ENCODE measurements around the gene FCHSD2. TPM values are rescaled to one million over a fixed set of nuclear protein-coding genes. Genes with fewer than 3 reads are reported as not detected.

FCHSD2 gene
- total and polyA plus RNA-seq, 2 of the 8 experiments (the other 6 are each of a cell fraction or from before 2014, with no cell fraction given), result 4.1 to 7.8 TPM

DNA sequence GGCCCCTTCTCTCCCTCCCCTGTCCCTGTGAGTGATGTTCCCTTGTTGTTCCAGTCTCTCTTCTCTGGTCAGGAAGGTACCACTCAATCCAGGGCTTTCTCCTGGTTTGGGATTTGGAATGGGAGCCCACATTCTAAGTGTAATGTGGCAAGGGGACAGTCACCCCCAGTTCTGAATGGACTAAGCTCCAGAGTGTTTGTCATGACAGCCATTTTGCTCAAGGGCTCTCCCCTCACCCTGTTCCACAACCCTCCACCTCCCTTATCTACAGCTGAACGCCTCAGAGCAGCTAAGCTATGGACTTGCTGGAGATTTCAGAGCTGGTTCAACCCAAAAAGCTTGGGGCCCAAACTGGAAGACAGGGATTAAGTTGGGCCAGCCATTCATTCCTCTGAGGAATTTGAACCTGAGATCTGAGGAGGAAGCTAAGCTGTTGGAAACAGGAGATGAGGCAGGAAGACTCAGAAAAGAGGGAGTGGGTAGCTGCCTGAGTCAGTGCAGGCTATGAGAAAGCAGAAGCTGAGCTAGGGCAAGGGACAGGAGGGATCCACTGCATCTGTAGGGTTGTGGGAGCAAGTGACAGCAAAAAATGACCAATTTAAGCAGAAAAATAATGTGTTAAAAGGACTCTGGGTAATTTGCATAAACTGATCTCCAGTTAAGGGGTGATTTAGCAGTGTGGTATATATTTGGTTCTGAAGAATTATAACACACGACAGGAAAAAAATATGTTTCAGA is 22.9 kb upstream of the FCHSD2 start:
- no peak overlapping the region for H3K4me3 ChIP-seq (ENCODE audit: extremely low read depth in 1 of 4, insufficient read depth in 2 of 4, low read depth in 3 of 4, low read length in 4 of 4)
- DNase-seq (ENCODE audit: low read depth in 1 of 2, low spot score in 2 of 2) (no peak), FAIRE-seq (no peak)
- H2AFZ ChIP-seq (ENCODE audit: low read length), result peak overlapping the region; percentile 29; the same call in 1 of the 2 replicates
- no peak overlapping the region for H3K23ac ChIP-seq (ENCODE audit: insufficient read length)
- no peak overlapping the region for H3K27ac ChIP-seq (ENCODE audit: low read depth, low read length)
- no peaks in the 10 kb centered on the region; a peak in 1 of 7 replicates for H3K27me3 ChIP-seq (replicated peaks in 1 of 4; ENCODE audit: control insufficient read depth in 3 of 4, extremely low read depth in 1 of 4, insufficient read depth in 3 of 4, low read length in 3 of 4)
- ChIA-PET POLR2A (ENCODE audit: partially characterized antibody) (no interaction called here), CTCF (ENCODE audit: partially characterized antibody) (interaction anchor here (0.6 to 11.1 kb wide), 10 partner anchors 9 to 1012 kb away, joined by 3 to 112 read pairs (median 4); no protein-coding TSS in a partner anchor)
- peaks cover 0 to 5% (median 3%) of the 10 kb centered on the region in 4 experiments; a peak in 2 of 7 replicates for H3K4me1 ChIP-seq (replicated peaks in 1 of 4; ENCODE audit: control insufficient read depth in 3 of 4, insufficient read depth in 4 of 4, low read length in 3 of 4)
- no peak overlapping the region for H4K8ac ChIP-seq (ENCODE audit: extremely low read depth, insufficient read depth, low read length)
- H2BK120ac ChIP-seq (replicated peaks; ENCODE audit: low read depth, low read length), result no peak overlapping the region
- H2BK15ac ChIP-seq (ENCODE audit: low read length), result no peak overlapping the region
- H2BK20ac ChIP-seq (ENCODE audit: low read length), result no peak overlapping the region
- no peak overlapping the region for H3K18ac ChIP-seq (ENCODE audit: extremely low read depth, low read length)
- no peak overlapping the region for H3K14ac ChIP-seq (ENCODE audit: insufficient read length)
- H4K5ac ChIP-seq (ENCODE audit: insufficient read length, low read depth, low read length), result no peak overlapping the region
- no peaks in the 10 kb centered on the region for H3K79me1 ChIP-seq (ENCODE audit: low read depth, low read length)
- H3K9ac ChIP-seq (replicated peaks in 1 of 4; ENCODE audit: extremely low read depth in 1 of 4, low read depth in 3 of 4, low read length in 3 of 4), result no peak overlapping the region
- no peaks in the 10 kb centered on the region for H3K36me3 ChIP-seq (ENCODE audit: control insufficient read depth in 2 of 4, insufficient read depth in 4 of 4, low read length in 3 of 4)
- H3K79me2 ChIP-seq (ENCODE audit: control insufficient read depth in 1 of 2, insufficient read depth in 2 of 2, low read length in 2 of 2), result no peaks in the 10 kb centered on the region
- H4K91ac ChIP-seq (replicated peaks; ENCODE audit: insufficient read length, low read length), result no peak overlapping the region
- H3K4ac ChIP-seq (replicated peaks; ENCODE audit: insufficient read length, low read depth, low read length), result no peak overlapping the region
- no peaks in the 10 kb centered on the region for H3K23me2 ChIP-seq (ENCODE audit: low read depth, low read length)
- H3K56ac ChIP-seq (replicated peaks; ENCODE audit: insufficient read length, low read depth, low read length), result no peak overlapping the region
- H3K4me2 ChIP-seq (ENCODE audit: insufficient read depth in 1 of 2, low read depth in 2 of 2, low read length in 2 of 2), result no peak overlapping the region
- H3K9me3 ChIP-seq (ENCODE audit: insufficient read depth in 2 of 2, low read depth in 1 of 2, low read length in 1 of 2), result no peaks in the 10 kb centered on the region
- H2BK12ac ChIP-seq (ENCODE audit: low read depth, low read length), result no peak overlapping the region
- no peak overlapping the region for H2BK5ac ChIP-seq (ENCODE audit: low read depth, low read length)
- WGBS, 2 experiments (ENCODE audit: extremely low coverage in 1 of 2, insufficient coverage in 1 of 2, insufficient read length in 1 of 2, insufficient replicate concordance in 2 of 2, low coverage in 1 of 2, low lambda C conversion rate in 2 of 2, missing lambda C conversion rate in 1 of 2), result 92% methylated on average over 2 of the region's 2 CpGs; no CpG with 5 or more reads in 1 of the 2 experiments
- no peaks in the 10 kb centered on the region for H4K20me1 ChIP-seq (replicated peaks in 1 of 2; ENCODE audit: control insufficient read depth in 1 of 2, insufficient read depth in 2 of 2, low read length in 2 of 2)
- no peak overlapping the region for H2AK5ac ChIP-seq (ENCODE audit: low read depth, low read length)
- TF ChIP-seq MAX (IDR thresholded peaks at IDR 0.05), result no peak
- no peak for TF ChIP-seq CHD2 (IDR thresholded peaks at IDR 0.05; ENCODE audit: low read length)
- no peak for TF ChIP-seq KDM5A (IDR thresholded peaks at IDR 0.05; ENCODE audit: low read length)
- no peak for TF ChIP-seq ASH2L (IDR thresholded peaks at IDR 0.05; ENCODE audit: low read length)
- no peak for TF ChIP-seq E2F6 (IDR thresholded peaks at IDR 0.05)
